ENCODE data around the gene TMPRSS2.

TMPRSS2 gene

DNA sequence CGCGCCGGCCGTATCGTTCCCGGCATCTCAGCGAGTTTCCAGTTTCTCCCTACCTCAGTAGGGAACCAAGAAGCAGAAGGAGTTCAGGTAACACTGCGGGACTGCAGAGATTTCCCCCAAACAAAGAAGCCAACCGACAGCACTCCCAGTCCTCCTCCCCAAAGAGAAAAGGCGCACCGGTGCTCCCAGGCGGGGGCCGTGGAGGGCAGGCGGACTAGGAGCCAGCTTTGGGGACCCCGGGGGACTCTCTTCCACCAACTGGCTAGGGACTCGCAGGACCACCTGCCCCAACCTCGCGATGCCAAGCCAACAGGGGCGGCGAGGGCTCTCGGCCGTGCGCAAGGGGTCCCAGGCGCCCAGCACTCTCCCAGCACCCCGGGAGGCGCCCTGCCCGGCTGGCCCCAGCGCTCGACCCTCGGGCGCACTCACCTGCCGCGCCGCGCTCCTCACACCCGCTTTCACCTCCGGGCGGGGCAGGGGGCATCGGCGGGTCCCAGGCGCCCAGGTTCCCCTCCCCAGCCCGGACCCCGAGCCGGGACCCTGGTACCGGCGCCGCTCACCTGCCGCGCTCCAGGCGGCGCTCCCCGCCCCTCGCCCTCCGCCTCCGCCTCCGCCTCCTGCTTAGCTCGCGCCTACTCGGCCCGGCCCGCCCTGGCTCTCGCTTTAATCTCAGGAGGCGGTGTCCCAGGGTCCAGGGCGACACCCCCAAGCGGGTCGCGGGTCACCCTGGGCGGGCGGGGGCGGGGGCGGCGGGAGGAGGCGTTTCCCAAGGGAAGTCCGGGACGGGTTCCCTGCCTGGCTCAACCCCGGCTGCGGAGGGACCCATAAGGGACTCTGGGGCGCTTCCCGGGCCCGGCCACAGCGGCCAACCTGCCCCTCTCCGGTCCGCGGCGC lies at the start of gene TMPRSS2:
Gene TMPRSS2, minus strand, starts transcription at position 638 of the 894 bp plus-strand sequence. CDS start 10,025 bp downstream, outside the sequence.
- Mint-ChIP-seq H3K27me3 (peaks cover 67% of the 10 kb centered on the region), H3K4me3 (no peak within 1 kb of the TSS), H3K9me3 (no peaks in the 10 kb centered on the region), H3K27ac (ENCODE audit: low read depth) (no peak within 1 kb of the TSS), H3K4me1 (no peaks in the 10 kb centered on the region), H3K36me3 (ENCODE audit: insufficient read depth) (no peaks in the 10 kb centered on the region)
- no peak for DNase-seq (ENCODE audit: low spot score in 2 of 2)
- ATAC-seq (replicated peaks; ENCODE audit: extremely low read depth, poor library complexity, severe bottlenecking), result no peak

DNA sequence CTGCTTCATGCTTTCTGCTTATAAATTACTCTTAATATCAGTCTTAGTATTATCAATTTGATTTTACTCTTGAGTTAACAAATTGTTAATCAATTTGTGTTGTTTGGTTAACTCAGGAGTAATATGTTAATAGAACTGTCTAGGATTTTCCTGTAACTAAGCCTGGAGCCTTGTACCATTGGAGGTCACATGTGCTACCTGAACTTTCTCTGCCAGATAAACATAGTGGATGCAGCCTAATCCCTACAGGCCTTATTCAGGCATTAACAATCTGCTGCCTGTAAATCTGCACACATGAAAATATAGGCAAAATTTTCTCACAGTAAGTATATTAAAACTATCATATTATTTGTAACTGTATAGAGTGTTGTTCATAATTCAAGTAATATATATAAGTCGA lies 47.1 kb upstream of the TMPRSS2 start:
- ATAC-seq (replicated peaks; ENCODE audit: extremely low read depth, poor library complexity, severe bottlenecking) (no peak), DNase-seq (ENCODE audit: low spot score in 2 of 2) (no peak)
- Mint-ChIP-seq H3K4me3 (no peak overlapping the region), H3K4me1 (no peaks in the 10 kb centered on the region), H3K27me3 (peaks cover 38% of the 10 kb centered on the region), H3K9me3 (no peaks in the 10 kb centered on the region), H3K36me3 (ENCODE audit: insufficient read depth) (no peaks in the 10 kb centered on the region), H3K27ac (ENCODE audit: low read depth) (no peak overlapping the region)

DNA sequence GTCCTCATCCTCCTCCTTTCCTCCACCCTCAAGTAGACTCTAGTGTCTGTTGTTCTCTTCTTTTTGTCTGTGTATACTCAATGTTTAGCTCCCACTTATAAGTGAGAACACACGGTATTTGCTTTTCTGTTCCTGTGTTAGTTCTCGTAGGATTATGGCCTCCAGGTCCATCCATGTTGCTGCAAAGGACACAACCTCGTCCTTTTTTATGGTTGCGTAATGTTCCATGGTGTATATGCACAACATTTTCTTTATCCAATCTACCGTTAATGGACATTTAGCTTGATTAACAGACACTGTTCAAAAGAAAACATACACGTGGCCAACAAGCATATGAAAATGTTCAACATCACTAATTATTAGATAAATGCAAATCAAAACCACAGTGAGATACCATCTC lies 44.3 kb upstream of the TMPRSS2 start:
- Mint-ChIP-seq H3K27me3 (peaks cover 28% of the 10 kb centered on the region), H3K27ac (ENCODE audit: low read depth) (no peak overlapping the region), H3K36me3 (ENCODE audit: insufficient read depth) (no peaks in the 10 kb centered on the region), H3K4me3 (no peak overlapping the region), H3K9me3 (no peaks in the 10 kb centered on the region), H3K4me1 (no peaks in the 10 kb centered on the region)
- no peak for ATAC-seq (replicated peaks; ENCODE audit: extremely low read depth, poor library complexity, severe bottlenecking)
- DNase-seq (ENCODE audit: low spot score in 2 of 2), result no peak

DNA sequence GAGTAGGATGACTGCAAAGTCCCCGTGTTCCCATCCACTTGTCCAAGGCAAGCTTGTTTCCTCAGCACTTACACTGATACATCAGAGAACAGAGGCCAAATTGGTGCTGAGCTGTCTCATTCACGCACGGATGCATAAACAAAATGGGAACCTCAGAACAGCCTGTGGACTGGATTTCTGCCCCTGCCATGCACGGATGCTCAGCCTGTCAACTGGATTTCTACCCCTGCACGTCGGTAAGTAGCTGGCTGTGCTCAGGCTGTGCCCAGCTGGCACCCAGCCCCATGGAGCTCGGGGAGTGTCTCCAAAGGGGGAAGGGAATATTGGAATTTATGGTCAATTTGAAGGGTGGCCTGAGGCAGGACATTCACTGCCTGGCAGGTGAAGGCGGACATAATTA lies 40.8 kb upstream of the TMPRSS2 start:
- no peak for ATAC-seq (replicated peaks; ENCODE audit: extremely low read depth, poor library complexity, severe bottlenecking)
- H3K9me3 Mint-ChIP-seq, result no peaks in the 10 kb centered on the region
- no peaks in the 10 kb centered on the region for H3K4me1 Mint-ChIP-seq
- H3K36me3 Mint-ChIP-seq (ENCODE audit: insufficient read depth), result peaks cover 2% of the 10 kb centered on the region
- no peak overlapping the region for H3K27ac Mint-ChIP-seq (ENCODE audit: low read depth)
- H3K4me3 Mint-ChIP-seq, result no peak overlapping the region
- peaks cover 25% of the 10 kb centered on the region for H3K27me3 Mint-ChIP-seq
- DNase-seq (ENCODE audit: low spot score in 2 of 2), result no peak

DNA sequence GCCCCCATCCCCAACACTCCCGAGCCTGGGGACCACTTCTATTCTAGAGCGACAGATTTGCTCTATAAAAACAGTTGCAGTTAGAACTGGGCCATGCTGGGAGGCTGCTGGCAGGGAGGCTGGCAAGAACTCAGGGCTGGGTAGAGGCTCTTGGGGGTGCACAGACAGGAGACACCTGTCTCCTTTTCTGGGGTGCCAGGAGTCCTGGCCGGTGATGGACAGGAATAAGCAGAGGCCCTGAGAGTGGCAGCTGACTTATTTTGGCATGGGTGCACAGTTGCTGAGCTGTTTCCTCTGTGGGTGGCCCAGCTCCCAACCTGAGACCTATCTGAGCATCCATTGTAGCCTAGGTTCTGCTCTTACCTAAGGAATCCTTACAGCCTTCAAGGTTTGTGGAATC lies 39.2 kb upstream of the TMPRSS2 start:
- H3K4me1 Mint-ChIP-seq, result no peaks in the 10 kb centered on the region
- H3K4me3 Mint-ChIP-seq, result no peak overlapping the region
- no peaks in the 10 kb centered on the region for H3K9me3 Mint-ChIP-seq
- H3K36me3 Mint-ChIP-seq (ENCODE audit: insufficient read depth), result peaks cover 2% of the 10 kb centered on the region
- ATAC-seq (replicated peaks; ENCODE audit: extremely low read depth, poor library complexity, severe bottlenecking), result no peak
- DNase-seq (ENCODE audit: low spot score in 2 of 2), result no peak
- peaks cover 42% of the 10 kb centered on the region for H3K27me3 Mint-ChIP-seq
- no peak overlapping the region for H3K27ac Mint-ChIP-seq (ENCODE audit: low read depth)

DNA sequence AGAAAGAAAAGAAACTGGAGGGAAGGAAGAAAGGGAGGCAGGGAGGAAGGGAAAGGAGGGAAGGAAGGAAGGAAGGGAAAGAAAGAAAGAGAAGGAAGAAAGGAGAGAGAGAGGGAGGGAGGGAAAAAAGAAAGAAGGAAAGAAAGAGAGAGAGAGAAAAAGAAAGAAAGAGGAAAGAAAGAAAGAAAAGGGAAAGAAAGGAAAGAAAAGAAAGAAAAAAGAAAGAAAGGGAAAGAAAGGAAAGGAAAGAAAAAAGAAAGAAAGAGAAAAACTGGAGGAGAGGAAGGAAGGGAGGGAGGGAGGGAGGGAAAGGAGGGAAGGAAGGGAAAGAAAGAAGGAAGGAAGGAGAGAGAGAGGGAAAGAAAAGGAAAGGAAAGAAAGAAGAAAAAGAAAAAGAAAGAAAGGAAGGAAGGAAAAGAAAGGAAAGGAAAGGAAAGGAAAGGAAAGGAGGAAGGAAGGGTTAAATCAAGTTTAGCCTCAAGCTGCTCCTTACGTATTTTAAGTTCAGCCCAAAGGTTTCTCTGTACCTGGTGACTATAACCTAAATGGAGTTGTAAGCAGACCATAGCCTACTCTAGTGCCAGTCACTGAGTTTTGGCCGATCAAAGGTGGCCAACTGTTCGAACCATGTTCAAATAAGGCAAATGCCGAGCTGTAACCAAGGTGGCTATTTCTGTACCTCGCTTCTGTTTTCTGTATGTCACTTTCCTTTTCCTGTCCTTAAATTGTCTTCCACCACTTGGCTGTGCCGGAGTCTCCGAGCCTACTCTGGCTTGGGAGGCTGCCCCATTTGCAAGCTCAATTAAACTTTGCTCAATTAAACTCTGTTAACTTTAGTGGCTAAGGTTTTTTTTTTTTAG lies 37.8 kb upstream of the TMPRSS2 start:
- DNase-seq (ENCODE audit: low spot score in 2 of 2) (no peak), ATAC-seq (replicated peaks; ENCODE audit: extremely low read depth, poor library complexity, severe bottlenecking) (no peak)
- H3K9me3 Mint-ChIP-seq, result no peaks in the 10 kb centered on the region
- no peak overlapping the region for H3K4me3 Mint-ChIP-seq
- H3K4me1 Mint-ChIP-seq, result no peaks in the 10 kb centered on the region
- H3K36me3 Mint-ChIP-seq (ENCODE audit: insufficient read depth), result peaks cover 2% of the 10 kb centered on the region
- no peak overlapping the region for H3K27ac Mint-ChIP-seq (ENCODE audit: low read depth)
- H3K27me3 Mint-ChIP-seq, result peaks cover 54% of the 10 kb centered on the region

DNA sequence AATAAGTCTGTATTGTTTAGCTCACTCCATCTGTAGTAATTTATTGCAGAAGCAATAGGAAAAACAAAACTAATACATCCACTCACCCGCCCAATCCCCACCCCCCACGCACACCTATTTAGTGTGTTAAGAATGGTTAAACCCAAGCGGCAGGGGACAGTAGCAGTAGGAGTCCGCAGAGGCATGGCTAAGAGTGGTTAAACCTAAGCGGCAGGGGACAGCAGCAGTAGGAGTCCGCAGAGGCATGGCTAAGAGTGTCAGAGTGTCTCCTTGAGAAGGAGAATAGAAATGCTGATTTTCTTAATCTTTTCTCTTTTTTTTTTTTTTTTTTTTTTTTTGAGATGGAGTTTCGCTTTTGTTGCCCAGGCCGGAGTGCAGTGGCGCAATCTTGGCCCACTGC lies 34.8 kb upstream of the TMPRSS2 start:
- Mint-ChIP-seq H3K27ac (ENCODE audit: low read depth) (no peak overlapping the region), H3K36me3 (ENCODE audit: insufficient read depth) (peaks cover 2% of the 10 kb centered on the region), H3K4me3 (no peak overlapping the region), H3K4me1 (no peaks in the 10 kb centered on the region), H3K27me3 (peaks cover 58% of the 10 kb centered on the region), H3K9me3 (no peaks in the 10 kb centered on the region)
- no peak for ATAC-seq (replicated peaks; ENCODE audit: extremely low read depth, poor library complexity, severe bottlenecking)
- no peak for DNase-seq (ENCODE audit: low spot score in 2 of 2)

DNA sequence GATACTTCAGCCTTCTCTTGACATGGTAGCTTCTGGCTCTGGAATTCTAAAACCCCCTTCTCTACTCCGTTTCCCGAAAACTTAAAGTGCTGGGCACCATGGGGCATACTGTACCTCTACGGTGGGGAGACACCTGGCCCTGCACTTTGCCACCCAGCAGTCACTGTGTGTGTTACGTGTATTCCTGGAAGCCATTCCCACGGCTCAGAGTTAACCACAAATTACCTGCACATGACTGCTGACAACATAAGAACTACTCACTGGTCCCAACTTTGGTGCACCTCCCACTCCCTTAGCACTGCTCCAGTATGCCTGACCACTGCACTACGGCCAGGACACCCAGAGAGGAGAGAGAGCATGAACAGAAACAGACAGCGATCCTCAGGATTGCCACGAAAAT lies 29.4 kb upstream of the TMPRSS2 start:
- H3K4me1 Mint-ChIP-seq, result no peaks in the 10 kb centered on the region
- H3K27ac Mint-ChIP-seq (ENCODE audit: low read depth), result no peak overlapping the region
- no peak overlapping the region for H3K4me3 Mint-ChIP-seq
- DNase-seq (ENCODE audit: low spot score in 2 of 2) (no peak), ATAC-seq (replicated peaks; ENCODE audit: extremely low read depth, poor library complexity, severe bottlenecking) (no peak)
- no peaks in the 10 kb centered on the region for H3K9me3 Mint-ChIP-seq
- H3K36me3 Mint-ChIP-seq (ENCODE audit: insufficient read depth), result no peaks in the 10 kb centered on the region
- peaks cover 67% of the 10 kb centered on the region for H3K27me3 Mint-ChIP-seq

DNA sequence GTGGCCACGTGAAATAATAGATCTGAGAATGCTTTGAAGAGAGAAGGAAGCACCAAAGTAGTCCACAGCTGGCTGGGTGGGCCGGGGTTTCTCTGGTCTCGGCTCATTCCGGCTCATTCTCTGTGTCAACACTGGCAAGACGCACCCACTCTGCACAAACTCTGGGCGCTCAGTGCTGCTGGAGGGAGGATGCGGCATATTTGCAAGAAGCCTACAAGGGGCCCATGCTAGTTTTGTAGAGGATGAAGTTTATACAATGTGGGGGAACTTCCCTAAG lies 28.8 kb upstream of the TMPRSS2 start:
- H3K27me3 Mint-ChIP-seq, result peaks cover 63% of the 10 kb centered on the region
- ATAC-seq (replicated peaks; ENCODE audit: extremely low read depth, poor library complexity, severe bottlenecking), result no peak
- no peak overlapping the region for H3K4me3 Mint-ChIP-seq
- DNase-seq (ENCODE audit: low spot score in 2 of 2), result no peak
- no peaks in the 10 kb centered on the region for H3K9me3 Mint-ChIP-seq
- H3K4me1 Mint-ChIP-seq, result no peaks in the 10 kb centered on the region
- H3K36me3 Mint-ChIP-seq (ENCODE audit: insufficient read depth), result no peaks in the 10 kb centered on the region
- no peak overlapping the region for H3K27ac Mint-ChIP-seq (ENCODE audit: low read depth)

DNA sequence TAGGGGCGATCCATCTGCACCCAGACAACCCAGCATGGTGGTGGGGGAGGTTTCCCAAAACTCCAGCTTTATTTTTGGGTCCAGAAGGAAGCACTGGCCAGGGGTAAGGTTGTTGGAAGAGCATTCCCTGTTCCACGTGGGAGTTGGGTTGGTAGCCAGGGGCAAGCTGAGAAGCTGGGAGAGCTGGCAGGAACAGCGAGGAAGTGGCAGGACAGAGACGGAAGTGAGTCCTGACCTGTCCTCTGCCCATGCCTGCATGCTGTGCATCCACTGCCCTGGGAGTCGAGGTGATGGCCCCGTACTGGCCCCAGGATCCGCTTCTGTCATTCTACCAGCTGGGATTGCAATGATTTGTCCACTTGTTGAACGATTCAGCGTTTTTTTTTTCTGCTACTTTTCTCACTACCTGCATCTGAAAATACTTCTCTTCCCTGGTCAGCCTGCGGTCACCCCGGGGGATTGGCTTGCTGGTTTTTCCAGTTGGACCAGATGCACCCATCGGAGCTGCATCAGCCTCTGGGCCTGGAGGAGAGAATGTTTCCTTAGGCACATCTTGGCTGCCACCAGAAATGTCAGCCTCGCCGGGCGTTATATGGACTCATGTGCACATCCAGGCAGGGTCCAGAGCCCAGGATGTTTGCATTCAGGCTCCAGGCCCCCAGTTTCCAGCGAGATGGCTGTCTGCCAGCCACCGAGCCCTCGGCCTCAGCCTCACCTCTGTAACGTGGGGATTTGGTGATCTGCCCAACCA lies 28.3 kb upstream of the TMPRSS2 start:
- Mint-ChIP-seq H3K4me1 (no peaks in the 10 kb centered on the region), H3K4me3 (no peak overlapping the region), H3K27ac (ENCODE audit: low read depth) (no peak overlapping the region), H3K9me3 (no peaks in the 10 kb centered on the region), H3K27me3 (peaks cover 58% of the 10 kb centered on the region), H3K36me3 (ENCODE audit: insufficient read depth) (no peaks in the 10 kb centered on the region)
- DNase-seq (ENCODE audit: low spot score in 2 of 2) (no peak), ATAC-seq (replicated peaks; ENCODE audit: extremely low read depth, poor library complexity, severe bottlenecking) (no peak)

DNA sequence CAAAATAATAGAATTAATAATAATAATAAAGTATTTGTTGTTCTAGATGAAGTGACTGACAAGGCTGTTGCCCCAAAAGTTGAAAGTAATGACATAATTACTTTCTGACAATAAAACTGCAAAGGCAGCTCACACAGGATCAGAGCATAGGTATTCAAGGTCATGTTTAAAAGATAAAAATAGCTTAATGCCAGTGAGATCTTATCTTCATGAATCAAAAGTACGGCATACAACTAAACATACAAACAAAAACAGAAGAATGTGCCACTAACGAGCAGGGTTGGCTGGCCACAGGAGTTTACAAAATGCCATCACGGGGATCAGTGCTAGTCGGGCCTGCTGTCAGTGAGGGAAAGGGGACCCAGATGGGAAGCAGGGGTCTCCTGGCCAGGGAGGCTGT lies 22.4 kb upstream of the TMPRSS2 start:
- no peaks in the 10 kb centered on the region for H3K36me3 Mint-ChIP-seq (ENCODE audit: insufficient read depth)
- ATAC-seq (replicated peaks; ENCODE audit: extremely low read depth, poor library complexity, severe bottlenecking) (no peak), DNase-seq (ENCODE audit: low spot score in 2 of 2) (no peak)
- no peak overlapping the region for H3K4me3 Mint-ChIP-seq
- H3K27me3 Mint-ChIP-seq, result peaks cover 55% of the 10 kb centered on the region
- no peaks in the 10 kb centered on the region for H3K4me1 Mint-ChIP-seq
- H3K27ac Mint-ChIP-seq (ENCODE audit: low read depth), result no peak overlapping the region
- no peaks in the 10 kb centered on the region for H3K9me3 Mint-ChIP-seq

DNA sequence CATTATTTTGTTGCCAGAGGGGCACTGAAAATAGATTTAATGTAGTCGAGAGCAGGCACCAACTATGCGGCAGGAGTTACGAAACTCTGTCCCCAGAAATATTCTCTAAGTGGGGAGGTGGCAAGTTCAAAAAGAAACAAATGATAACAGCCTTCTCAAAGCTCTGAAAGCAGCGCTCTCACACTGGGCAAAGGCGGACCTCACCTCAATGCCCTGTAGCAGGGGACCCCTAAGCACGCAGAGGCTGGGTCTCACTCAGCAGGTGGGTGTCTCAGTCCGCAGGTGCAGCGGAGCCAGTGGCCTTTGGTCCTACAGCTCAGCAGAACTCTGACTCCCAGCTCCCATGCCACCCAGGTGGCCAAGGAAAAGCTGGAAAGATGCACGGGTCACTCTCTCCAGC lies 21.8 kb upstream of the TMPRSS2 start:
- Mint-ChIP-seq H3K36me3 (ENCODE audit: insufficient read depth) (no peaks in the 10 kb centered on the region), H3K27me3 (peaks cover 60% of the 10 kb centered on the region), H3K9me3 (no peaks in the 10 kb centered on the region), H3K4me3 (no peak overlapping the region), H3K27ac (ENCODE audit: low read depth) (no peak overlapping the region), H3K4me1 (no peaks in the 10 kb centered on the region)
- ATAC-seq (replicated peaks; ENCODE audit: extremely low read depth, poor library complexity, severe bottlenecking) (no peak), DNase-seq (ENCODE audit: low spot score in 2 of 2) (no peak)
